ENCODE measurements around the gene EIF4E1B.

DNA sequence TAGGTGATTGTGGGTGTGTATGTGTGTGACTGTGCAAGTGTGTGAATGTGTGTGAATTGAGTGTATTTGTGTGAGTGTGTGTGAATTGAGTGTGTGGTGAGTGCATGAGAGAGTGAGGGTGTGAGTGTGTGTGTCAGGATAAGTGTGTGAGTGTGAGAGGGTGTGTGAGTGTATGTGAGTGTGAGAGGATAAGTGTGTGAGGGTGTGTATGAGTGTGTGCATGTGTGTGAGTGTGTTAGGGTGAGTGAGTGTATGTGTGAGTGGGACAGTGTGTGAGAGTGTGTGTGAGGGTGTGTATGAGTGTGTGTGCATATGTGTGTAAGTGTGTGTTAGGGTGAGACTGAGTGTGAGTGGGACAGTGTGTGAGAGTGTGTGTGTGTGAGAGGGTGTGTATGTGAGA is 42.2 kb upstream of the EIF4E1B start:
- TF ChIP-seq FOXM1 (IDR thresholded peaks at IDR 0.05; ENCODE audit: borderline replicate concordance): no peak
- no peak for TF ChIP-seq SUZ12 (IDR thresholded peaks at IDR 0.05)
- TF ChIP-seq NFRKB (IDR thresholded peaks at IDR 0.05): no peak
- no peak for TF ChIP-seq ZNF384 (IDR thresholded peaks at IDR 0.05)
- TF ChIP-seq FOXK2 (IDR thresholded peaks at IDR 0.05): no peak

All from HEK293T (cell line).